Kasumi-1 (cell line): ENCODE data around the gene SNX9.
"Not testable (repeated sequence)": the region's sequence is repeated elsewhere in the genome, so short reads cannot be mapped to it uniquely, and the experiment has no call there.

Source experiments
- DNase-seq, 2 experiments: peaks; one replicate each; lab custom pipeline; 2025; lab: John Stamatoyannopoulos, UW

The SNX9 gene

GRCh38 chr6:157887892-157888291 lies 64.8 kb downstream of the SNX9 start:
- no peak for DNase-seq

GRCh38 chr6:157891544-157892362 lies 68.7 kb downstream of the SNX9 start:
- DNase-seq, result no peak

GRCh38 chr6:157892363-157892877 lies 69.4 kb downstream of the SNX9 start:
- DNase-seq, result no peak

GRCh38 chr6:157893238-157893637 lies 70.2 kb downstream of the SNX9 start:
- no peak for DNase-seq

GRCh38 chr6:157895585-157895984 lies 72.5 kb downstream of the SNX9 start:
- no peak for DNase-seq

GRCh38 chr6:157896932-157897331 lies 73.9 kb downstream of the SNX9 start:
- no peak for DNase-seq

GRCh38 chr6:157898169-157898568 lies 75.1 kb downstream of the SNX9 start:
- DNase-seq, result peak; percentile 12 to 29

GRCh38 chr6:157898640-157899039 lies 75.6 kb downstream of the SNX9 start:
- no peak for DNase-seq

GRCh38 chr6:157900262-157900661 lies 77.2 kb downstream of the SNX9 start:
- not testable (repeated sequence) for DNase-seq

- DNase-seq, result not testable (repeated sequence)
Observed at GRCh38 chr6:157900751-157901150, 77.7 kb downstream of the SNX9 start.

GRCh38 chr6:157904999-157905398 lies 82.0 kb downstream of the SNX9 start:
- no peak for DNase-seq

GRCh38 chr6:157905590-157906342 lies 82.7 kb downstream of the SNX9 start:
- no peak for DNase-seq

- DNase-seq, result no peak
Observed at GRCh38 chr6:157906537-157907061, 83.6 kb downstream of the SNX9 start.

GRCh38 chr6:157907651-157908050 lies 84.6 kb downstream of the SNX9 start:
- DNase-seq, result no peak

GRCh38 chr6:157908369-157909281 lies 85.6 kb downstream of the SNX9 start:
- DNase-seq, result no peak

- DNase-seq, result no peak
Observed at GRCh38 chr6:157909282-157909664, 86.2 kb downstream of the SNX9 start.

- DNase-seq, result no peak
Observed at GRCh38 chr6:157911278-157911677, 88.2 kb downstream of the SNX9 start.

GRCh38 chr6:157911786-157912185 lies 88.7 kb downstream of the SNX9 start:
- no peak for DNase-seq

- no peak for DNase-seq
Observed at GRCh38 chr6:157912326-157912725, 89.3 kb downstream of the SNX9 start.

GRCh38 chr6:157921685-157922367 lies 98.8 kb downstream of the SNX9 start:
- no peak for DNase-seq

- DNase-seq, result no peak
Observed at GRCh38 chr6:157925771-157926170, 102.7 kb downstream of the SNX9 start.
